Parathyroid adenoma (tissue), 2 donors: Measurements from ENCODE around the gene ENHO.

ENCODE experiments used
- H2AFZ ChIP-seq: fragments of 300-600 bp; sonication (generic); one replicate; pipeline ENCODE4 v1.7.0; 2017; ENCODE audit warnings: antibody characterized with exemption, mild to moderate bottlenecking
- H3K27ac ChIP-seq: fragments of 300-600 bp; sonication (generic); one replicate; pipeline ENCODE4 v1.7.0; 2017
- H3K27me3 ChIP-seq: fragments of 300-600 bp; sonication (generic); one replicate; pipeline ENCODE4 v1.7.0; 2017; ENCODE audit warnings: low read length; ENCODE audit not compliant: control insufficient read depth, insufficient read depth
- H3K36me3 ChIP-seq: fragments of 300-600 bp; sonication (generic); one replicate; pipeline ENCODE4 v1.7.0; 2017; ENCODE audit warnings: low read length; ENCODE audit not compliant: control insufficient read depth, insufficient read depth
- H3K4me1 ChIP-seq: fragments of 300-600 bp; sonication (generic); one replicate; pipeline ENCODE4 v1.7.0; 2017; ENCODE audit warnings: control low read depth
- H3K4me2 ChIP-seq: fragments of 300-600 bp; sonication (generic); one replicate; pipeline ENCODE4 v1.7.0; 2017; ENCODE audit warnings: low read length
- H3K4me3 ChIP-seq: fragments of 300-600 bp; sonication (generic); one replicate; pipeline ENCODE4 v1.7.0; 2017; ENCODE audit warnings: low read depth, low read length
- H3K79me2 ChIP-seq: fragments of 300-600 bp; sonication (generic); one replicate; pipeline ENCODE4 v1.7.0; 2017; ENCODE audit warnings: control low read depth
- H3K9ac ChIP-seq: fragments of 300-600 bp; sonication (generic); one replicate; pipeline ENCODE4 v1.7.0; 2017; ENCODE audit warnings: mild to moderate bottlenecking
- H3K9me3 ChIP-seq: fragments of 300-600 bp; sonication (generic); one replicate; pipeline ENCODE4 v1.7.0; 2017; ENCODE audit warnings: low read length; ENCODE audit not compliant: control insufficient read depth
- TF ChIP-seq, protein P1 (sequence below): fragments of 300-600 bp; sonication (generic); IDR thresholded peaks from one replicate; pipeline ENCODE4 v1.7.0; 2017; ENCODE audit warnings: antibody characterized with exemption, mild to moderate bottlenecking
- donor health status: primary hyperparathyroidism.

The ENHO gene

DNA sequence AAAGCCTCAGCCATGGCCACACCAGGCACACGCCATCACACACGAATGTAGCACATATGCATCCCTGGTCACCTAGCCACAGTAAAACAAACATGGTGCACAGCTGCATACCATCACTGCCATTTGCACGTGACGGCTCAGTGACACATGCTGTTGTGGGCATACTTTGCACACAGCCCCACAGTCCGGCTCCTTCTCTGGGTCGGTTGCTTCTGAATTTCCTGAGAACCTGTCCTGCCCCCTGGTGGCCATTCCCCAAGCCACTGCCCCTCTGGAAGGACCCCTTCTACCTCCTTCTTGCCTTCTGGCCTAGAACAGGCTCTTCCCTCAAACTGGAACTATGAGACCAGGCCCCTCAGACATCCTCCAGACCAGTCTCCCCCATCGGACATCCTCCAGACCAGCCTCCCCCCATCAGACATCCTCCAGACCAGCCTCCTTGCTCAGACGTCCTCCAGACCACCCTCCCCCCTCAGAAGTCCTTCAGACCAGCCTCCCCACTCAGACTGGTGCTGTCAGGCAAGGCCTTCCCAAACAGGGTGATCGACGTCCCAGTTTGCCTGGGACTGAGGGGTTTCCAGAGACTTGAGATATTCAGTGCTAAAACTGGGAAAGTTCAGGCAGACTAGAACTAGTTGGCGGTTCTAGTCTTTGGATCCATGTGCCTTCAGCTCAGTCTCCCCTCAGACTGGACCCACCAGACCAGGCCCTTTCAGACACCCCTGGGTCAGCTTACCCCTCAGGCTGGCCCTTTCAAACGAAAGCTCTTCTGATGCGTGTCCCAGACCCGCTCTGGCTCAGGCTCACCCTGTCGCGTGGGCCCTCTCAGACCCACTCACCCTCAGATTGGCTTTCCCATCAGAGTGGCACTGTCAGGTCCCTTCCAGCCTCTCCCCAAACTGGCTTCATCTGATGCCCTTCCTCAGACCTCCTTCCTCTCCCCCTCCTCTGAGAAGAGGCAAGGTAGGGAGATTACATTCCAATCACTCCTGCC, 24.3 kb upstream of the ENHO start:
- H3K9ac ChIP-seq, result no peak overlapping the region
- H3K27ac ChIP-seq, result no peak overlapping the region
- no peaks in the 10 kb centered on the region for H3K36me3 ChIP-seq

DNA sequence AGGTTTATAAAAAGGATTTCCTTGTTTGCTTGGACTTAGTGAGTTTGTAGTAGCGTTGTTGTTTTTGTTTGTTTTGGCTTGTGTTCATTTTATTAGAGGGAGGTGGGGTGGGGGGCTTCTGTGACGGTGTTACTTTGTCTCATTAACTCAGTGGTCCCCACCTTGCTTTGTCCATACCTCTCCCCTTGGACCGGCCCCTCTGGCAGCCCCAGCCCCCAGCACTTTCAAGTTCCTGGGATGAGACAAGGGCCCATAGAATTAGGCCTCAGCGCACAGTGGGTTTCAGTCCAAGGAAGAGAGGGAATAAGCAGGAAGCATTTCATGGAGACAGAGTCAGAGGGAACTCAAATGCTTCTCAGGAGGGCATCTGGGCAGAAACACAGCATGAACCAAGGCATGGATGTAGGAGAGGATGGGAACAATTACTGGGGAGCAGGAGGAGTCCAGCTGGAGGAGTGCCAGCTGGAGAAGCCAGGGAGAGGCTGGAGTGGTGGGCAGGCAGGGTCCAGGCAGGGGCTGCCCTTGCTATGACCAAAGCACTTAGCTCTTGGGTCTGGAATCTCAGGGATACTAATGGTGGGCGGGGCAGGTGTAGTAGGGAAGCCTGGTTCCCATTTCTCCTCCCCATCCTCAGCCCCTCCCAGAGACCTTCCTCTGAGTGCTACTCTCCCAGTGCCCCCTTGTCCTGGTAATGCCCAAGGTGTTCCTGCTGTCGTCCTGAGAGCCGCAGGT, 23.5 kb upstream of the ENHO start:
- no peaks in the 10 kb centered on the region for H3K36me3 ChIP-seq
- no peak overlapping the region for H2AFZ ChIP-seq
- H3K27ac ChIP-seq, result no peak overlapping the region
- H3K4me1 ChIP-seq, result no peaks in the 10 kb centered on the region
- H3K9ac ChIP-seq, result no peak overlapping the region
- H3K79me2 ChIP-seq, result no peaks in the 10 kb centered on the region
- no peak overlapping the region for H3K4me3 ChIP-seq
- TF ChIP-seq, protein P1, sequence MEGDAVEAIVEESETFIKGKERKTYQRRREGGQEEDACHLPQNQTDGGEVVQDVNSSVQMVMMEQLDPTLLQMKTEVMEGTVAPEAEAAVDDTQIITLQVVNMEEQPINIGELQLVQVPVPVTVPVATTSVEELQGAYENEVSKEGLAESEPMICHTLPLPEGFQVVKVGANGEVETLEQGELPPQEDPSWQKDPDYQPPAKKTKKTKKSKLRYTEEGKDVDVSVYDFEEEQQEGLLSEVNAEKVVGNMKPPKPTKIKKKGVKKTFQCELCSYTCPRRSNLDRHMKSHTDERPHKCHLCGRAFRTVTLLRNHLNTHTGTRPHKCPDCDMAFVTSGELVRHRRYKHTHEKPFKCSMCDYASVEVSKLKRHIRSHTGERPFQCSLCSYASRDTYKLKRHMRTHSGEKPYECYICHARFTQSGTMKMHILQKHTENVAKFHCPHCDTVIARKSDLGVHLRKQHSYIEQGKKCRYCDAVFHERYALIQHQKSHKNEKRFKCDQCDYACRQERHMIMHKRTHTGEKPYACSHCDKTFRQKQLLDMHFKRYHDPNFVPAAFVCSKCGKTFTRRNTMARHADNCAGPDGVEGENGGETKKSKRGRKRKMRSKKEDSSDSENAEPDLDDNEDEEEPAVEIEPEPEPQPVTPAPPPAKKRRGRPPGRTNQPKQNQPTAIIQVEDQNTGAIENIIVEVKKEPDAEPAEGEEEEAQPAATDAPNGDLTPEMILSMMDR, result no peak
- no peaks in the 10 kb centered on the region for H3K9me3 ChIP-seq
- H3K4me2 ChIP-seq, result no peak overlapping the region
- H3K27me3 ChIP-seq, result no peaks in the 10 kb centered on the region

More for the DNA sequence above, 24.3 kb upstream of the ENHO start:
- Histone ChIP-seq H3K4me1 (no peaks in the 10 kb centered on the region), H3K79me2 (no peaks in the 10 kb centered on the region), H2AFZ (no peak overlapping the region), H3K4me2 (no peak overlapping the region), H3K4me3 (no peak overlapping the region), H3K9me3 (no peaks in the 10 kb centered on the region), H3K27me3 (no peaks in the 10 kb centered on the region)
- TF ChIP-seq, protein P1, result peak; percentile 45

DNA sequence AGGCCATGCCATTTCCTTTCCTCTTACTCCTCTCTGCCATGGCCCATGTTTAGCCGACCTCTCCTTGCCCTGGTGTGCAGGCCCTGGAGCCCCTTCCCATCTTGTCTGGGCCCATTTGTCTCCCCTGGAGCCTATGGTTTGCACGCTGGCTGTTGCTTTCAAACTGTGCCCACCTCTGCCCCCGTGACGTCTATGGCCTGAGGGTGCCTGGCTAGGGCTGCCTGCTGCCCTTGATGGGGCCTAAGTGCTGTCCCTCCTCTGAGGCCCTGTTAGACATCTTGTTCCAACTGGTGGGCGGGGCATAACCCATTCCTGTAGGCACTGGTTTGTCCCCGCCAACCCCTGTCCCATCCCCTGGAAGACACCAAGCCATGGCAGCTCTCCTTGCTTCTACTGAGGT, 22.7 kb upstream of the ENHO start:
- TF ChIP-seq, protein P1, result no peak
- Histone ChIP-seq H3K27me3 (no peaks in the 10 kb centered on the region), H3K4me1 (no peaks in the 10 kb centered on the region), H3K27ac (no peak overlapping the region), H3K36me3 (no peaks in the 10 kb centered on the region), H3K9ac (no peak overlapping the region), H2AFZ (no peak overlapping the region), H3K79me2 (no peaks in the 10 kb centered on the region), H3K9me3 (no peaks in the 10 kb centered on the region), H3K4me3 (no peak overlapping the region), H3K4me2 (no peak overlapping the region)

DNA sequence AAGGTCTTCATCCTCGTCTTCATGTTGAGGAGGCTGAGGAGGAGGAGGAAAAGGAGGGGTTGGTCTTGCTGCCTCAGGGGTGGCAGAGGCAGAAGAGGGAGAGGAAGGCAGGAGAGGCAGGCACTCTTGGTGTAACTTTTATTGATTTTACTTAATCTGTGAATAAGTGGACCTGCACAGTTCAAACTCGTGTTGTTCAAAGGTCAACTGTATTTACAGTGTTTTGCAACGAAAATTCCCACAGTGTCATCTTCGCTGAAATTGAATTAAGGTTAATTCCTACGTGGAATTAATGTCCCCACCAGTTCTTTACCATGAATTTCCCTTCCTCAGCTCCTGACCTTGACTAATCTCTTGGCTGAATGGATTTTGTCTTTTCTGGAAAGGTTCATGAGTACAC, 21.2 kb upstream of the ENHO start:
- Histone ChIP-seq H3K79me2 (no peaks in the 10 kb centered on the region), H2AFZ (no peak overlapping the region), H3K36me3 (no peaks in the 10 kb centered on the region), H3K4me2 (no peak overlapping the region), H3K4me1 (no peaks in the 10 kb centered on the region), H3K27me3 (no peaks in the 10 kb centered on the region), H3K9me3 (no peaks in the 10 kb centered on the region), H3K27ac (no peak overlapping the region), H3K4me3 (no peak overlapping the region), H3K9ac (no peak overlapping the region)
- TF ChIP-seq, protein P1, result no peak
